NCI-H2081 treated with DMSO at 0.1 percent for 48 hours (cell line): Measurements from ENCODE around the gene RIMKLB.
"Not testable (repeated sequence)": the region's sequence is repeated elsewhere in the genome, so short reads cannot be mapped to it uniquely, and the experiment has no call there.

Experiments used
- DNase-seq: peaks from one replicate; lab custom pipeline; 2025; lab: John Stamatoyannopoulos, UW

RIMKLB gene

GRCh38 chr12:8819666-8819980, 121.8 kb downstream of the RIMKLB start:
- DNase-seq = no peak

GRCh38 chr12:8820676-8821407, 123.1 kb downstream of the RIMKLB start:
- not testable (repeated sequence) for DNase-seq

GRCh38 chr12:8821591-8821990, 123.8 kb downstream of the RIMKLB start:
- DNase-seq = no peak

GRCh38 chr12:8822298-8822697, 124.5 kb downstream of the RIMKLB start, which contains the start of gene A2ML1:
Gene A2ML1, plus strand, starts transcription at chr12:8822621. Its CDS starts 31 bp downstream, at chr12:8822652.
- DNase-seq = no peak

GRCh38 chr12:8823565-8824300, 125.9 kb downstream of the RIMKLB start:
- no peak for DNase-seq

- no peak for DNase-seq
Observed at GRCh38 chr12:8827551-8828256, 129.9 kb downstream of the RIMKLB start.

- no peak for DNase-seq
Observed at GRCh38 chr12:8828257-8829124, 130.7 kb downstream of the RIMKLB start.

- DNase-seq = no peak
Observed at GRCh38 chr12:8829125-8829518, 131.3 kb downstream of the RIMKLB start.

- no peak for DNase-seq
Observed at GRCh38 chr12:8829621-8830020, 131.8 kb downstream of the RIMKLB start.

GRCh38 chr12:8831116-8831515, 133.3 kb downstream of the RIMKLB start:
- DNase-seq = no peak

- no peak for DNase-seq
Observed at GRCh38 chr12:8832500-8832899, 134.7 kb downstream of the RIMKLB start.
